GM08714 (cell line): ENCODE data around the gene HOXB3.

Experiments
- H3K4me3 ChIP-seq: fragments of 200-500 bp; sonication (Bioruptor generic); 2 replicates; pipeline ENCODE4 v1.5.1; 2014; ENCODE audit warnings: mild to moderate bottlenecking, low read length, inconsistent platforms
- ZNF274 ChIP-seq: IDR thresholded peaks from 2 replicates; pipeline ENCODE4 v1.6.1; 2012; ENCODE audit warnings: mild to moderate bottlenecking, low read depth, low read length

HOXB3 gene

GRCh38 chr17:48553190-48553547 lies 36.9 kb downstream of the HOXB3 start:
- no peak overlapping the region for H3K4me3 ChIP-seq
- TF ChIP-seq ZNF274 = no peak

GRCh38 chr17:48552466-48553189 lies 37.4 kb downstream of the HOXB3 start:
- H3K4me3 ChIP-seq = no peak overlapping the region
- TF ChIP-seq ZNF274 = no peak

- no peak for TF ChIP-seq ZNF274
- H3K4me3 ChIP-seq = no peak overlapping the region
Measured at GRCh38 chr17:48551596-48552465, 38.2 kb downstream of the HOXB3 start.

GRCh38 chr17:48551214-48551555 lies 38.9 kb downstream of the HOXB3 start:
- H3K4me3 ChIP-seq = no peak overlapping the region

GRCh38 chr17:48550502-48551213 lies 39.4 kb downstream of the HOXB3 start:
- H3K4me3 ChIP-seq = no peak overlapping the region
- no peak for TF ChIP-seq ZNF274

More at GRCh38 chr17:48551214-48551555, 38.9 kb downstream of the HOXB3 start:
- no peak for TF ChIP-seq ZNF274

GRCh38 chr17:48549914-48550501 lies 40.0 kb downstream of the HOXB3 start:
- TF ChIP-seq ZNF274 = no peak
- no peak overlapping the region for H3K4me3 ChIP-seq

GRCh38 chr17:48549281-48549630 lies 40.8 kb downstream of the HOXB3 start:
- H3K4me3 ChIP-seq = no peak overlapping the region
- no peak for TF ChIP-seq ZNF274

GRCh38 chr17:48548523-48549280 lies 41.3 kb downstream of the HOXB3 start:
- H3K4me3 ChIP-seq = no peak overlapping the region; the same call in 1 of the 2 replicates
- TF ChIP-seq ZNF274 = no peak

- TF ChIP-seq ZNF274 = no peak
- H3K4me3 ChIP-seq = peak overlapping the region; percentile 49
Measured at GRCh38 chr17:48547808-48548522, 42.1 kb downstream of the HOXB3 start.

GRCh38 chr17:48546924-48547807 lies 42.9 kb downstream of the HOXB3 start:
- H3K4me3 ChIP-seq = peak overlapping the region; percentile 49
- TF ChIP-seq ZNF274 = no peak

- H3K4me3 ChIP-seq = no peak overlapping the region
- no peak for TF ChIP-seq ZNF274
Measured at GRCh38 chr17:48546137-48546923, 43.7 kb downstream of the HOXB3 start.
